Measurements from ENCODE around the gene SHF. TPM values are rescaled to one million over a fixed set of nuclear protein-coding genes. Genes with fewer than 3 reads are reported as not detected.

SHF gene
- total and polyA plus RNA-seq, 2 of the 8 experiments (the other 6 are each of a cell fraction or from before 2014, with no cell fraction given) = 13.1 to 26.7 TPM

GRCh38 chr15:45137703-45138102, 50.1 kb downstream of the SHF start:
- ChIA-PET POLR2A (ENCODE audit: partially characterized antibody) (no interaction called here), CTCF (ENCODE audit: partially characterized antibody) (interaction anchor here (0.7 to 10.1 kb wide), 8 partner anchors 9 to 78 kb away, joined by 3 to 57 read pairs (median 5); no protein-coding TSS in a partner anchor)
- Histone ChIP-seq H3K23me2 (ENCODE audit: low read depth, low read length) (no peaks in the 10 kb centered on the region), H3K79me1 (ENCODE audit: low read depth, low read length) (no peaks in the 10 kb centered on the region), H2BK15ac (ENCODE audit: low read length) (no peak overlapping the region), H3K4ac (replicated peaks; ENCODE audit: insufficient read length, low read depth, low read length) (no peak overlapping the region), H3K23ac (ENCODE audit: insufficient read length) (no peak overlapping the region), H3K27me3 (replicated peaks in 1 of 4; ENCODE audit: control insufficient read depth in 3 of 4, extremely low read depth in 1 of 4, insufficient read depth in 3 of 4, low read length in 3 of 4) (peaks cover 32 to 48% (median 40%) of the 10 kb centered on the region in 4 experiments), H2BK20ac (ENCODE audit: low read length) (no peak overlapping the region), H2AFZ (ENCODE audit: low read length) (no peak overlapping the region), H3K36me3 (ENCODE audit: control insufficient read depth in 2 of 4, insufficient read depth in 4 of 4, low read length in 3 of 4) (no peaks in the 10 kb centered on the region), H3K4me2 (ENCODE audit: insufficient read depth in 1 of 2, low read depth in 2 of 2, low read length in 2 of 2) (no peak overlapping the region), H3K9me3 (ENCODE audit: insufficient read depth in 2 of 2, low read depth in 1 of 2, low read length in 1 of 2) (no peaks in the 10 kb centered on the region), H2BK120ac (replicated peaks; ENCODE audit: low read depth, low read length) (no peak overlapping the region), H4K5ac (ENCODE audit: insufficient read length, low read depth, low read length) (no peak overlapping the region), H4K20me1 (replicated peaks in 1 of 2; ENCODE audit: control insufficient read depth in 1 of 2, insufficient read depth in 2 of 2, low read length in 2 of 2) (no peaks in the 10 kb centered on the region), H2AK5ac (ENCODE audit: low read depth, low read length) (no peak overlapping the region), H3K56ac (replicated peaks; ENCODE audit: insufficient read length, low read depth, low read length) (no peak overlapping the region), H3K18ac (ENCODE audit: extremely low read depth, low read length) (no peak overlapping the region), H2BK12ac (ENCODE audit: low read depth, low read length) (no peak overlapping the region), H3K4me1 (replicated peaks in 1 of 4; ENCODE audit: control insufficient read depth in 3 of 4, insufficient read depth in 4 of 4, low read length in 3 of 4) (peaks cover 0 to 7% (median 3%) of the 10 kb centered on the region in 4 experiments; a peak in 3 of 7 replicates), H3K27ac (ENCODE audit: low read depth, low read length) (no peak overlapping the region), H3K14ac (ENCODE audit: insufficient read length) (no peak overlapping the region), H3K9ac (replicated peaks in 1 of 4; ENCODE audit: extremely low read depth in 1 of 4, low read depth in 3 of 4, low read length in 3 of 4) (no peak overlapping the region), H4K8ac (ENCODE audit: extremely low read depth, insufficient read depth, low read length) (no peak overlapping the region), H3K4me3 (ENCODE audit: extremely low read depth in 1 of 4, insufficient read depth in 2 of 4, low read depth in 3 of 4, low read length in 4 of 4) (no peak overlapping the region), H2BK5ac (ENCODE audit: low read depth, low read length) (no peak overlapping the region), H3K79me2 (ENCODE audit: control insufficient read depth in 1 of 2, insufficient read depth in 2 of 2, low read length in 2 of 2) (no peaks in the 10 kb centered on the region), H4K91ac (replicated peaks; ENCODE audit: insufficient read length, low read length) (no peak overlapping the region)
- FAIRE-seq = no peak
- 93% methylated on average over 8 of the region's 8 CpGs; no CpG with 5 or more reads in 1 of the 2 experiments for WGBS, 2 experiments (ENCODE audit: extremely low coverage in 1 of 2, insufficient coverage in 1 of 2, insufficient read length in 1 of 2, insufficient replicate concordance in 2 of 2, low coverage in 1 of 2, low lambda C conversion rate in 2 of 2, missing lambda C conversion rate in 1 of 2)
- DNase-seq (ENCODE audit: low read depth in 1 of 2, low spot score in 2 of 2) = no peak
- TF ChIP-seq CBX5 (IDR thresholded peaks at IDR 0.05; ENCODE audit: low read depth, low read length) = no peak
